Activated CD4-positive, alpha-beta memory T cell treated with anti-CD3 and anti-CD28 coated beads, Interleukin-2, amount 10 ng/mL, durations not matched to agents 7 days and 5 days (primary cell): Measurements from ENCODE around the gene TMPRSS3. TPM values are rescaled to one million over a fixed set of nuclear protein-coding genes. Genes with fewer than 3 reads are reported as not detected.

ENCODE experiments used
- CTCF ChIA-PET: fragments of 350-600 bp; sonication (Branson Sonifier 250); formaldehyde crosslinking; loops from one replicate; lab custom pipeline; 2021; ENCODE audit warnings: antibody characterized with exemption, inconsistent platforms; lab: Charles Lee
- POLR2A ChIA-PET: fragments of 350-600 bp; sonication (Branson Sonifier 250); formaldehyde crosslinking; loops from one replicate; lab custom pipeline; 2021; ENCODE audit warnings: antibody characterized with exemption; lab: Charles Lee
- DNase-seq: peaks from one replicate; pipeline ENCODE4 v3.0.0-alpha.2; 2020
- H3K27ac Mint-ChIP-seq: one replicate; pipeline ENCODE4 v1.8.0; 2021; ENCODE audit warnings: mild to moderate bottlenecking, mixed read lengths
- H3K27me3 Mint-ChIP-seq: one replicate; pipeline ENCODE4 v1.8.0; 2021; ENCODE audit warnings: mixed read lengths
- H3K36me3 Mint-ChIP-seq: one replicate; pipeline ENCODE4 v1.8.0; 2021; ENCODE audit warnings: low read depth, mixed read lengths
- H3K4me1 Mint-ChIP-seq: one replicate; pipeline ENCODE4 v1.8.0; 2021; ENCODE audit warnings: mixed read lengths
- H3K4me3 Mint-ChIP-seq: one replicate; pipeline ENCODE4 v1.8.0; 2021; ENCODE audit warnings: mild to moderate bottlenecking, mixed read lengths
- H3K9me3 Mint-ChIP-seq: one replicate; pipeline ENCODE4 v1.8.0; 2021; ENCODE audit warnings: mixed read lengths
- total RNA-seq, 2 experiments: library from RNA; stranded (reverse); gene quantifications; one replicate each; pipeline ENCODE4 v1.2.3, GENCODE V29; 2021

TMPRSS3 gene
- total RNA-seq, 2 experiments from 2014 or later = 24.6 to 24.8 TPM

GRCh38 chr21:42363312-42363711 lies 32.5 kb downstream of the TMPRSS3 start:
- peaks cover 12% of the 10 kb centered on the region for H3K27me3 Mint-ChIP-seq
- ChIA-PET POLR2A (no interaction called here), CTCF (no interaction called here)
- no peak overlapping the region for H3K4me3 Mint-ChIP-seq
- H3K9me3 Mint-ChIP-seq = no peaks in the 10 kb centered on the region
- H3K27ac Mint-ChIP-seq = no peak overlapping the region
- DNase-seq = no peak
- H3K4me1 Mint-ChIP-seq = peaks cover 6% of the 10 kb centered on the region
- H3K36me3 Mint-ChIP-seq = no peaks in the 10 kb centered on the region

- no peak for DNase-seq
- no peak overlapping the region for H3K27ac Mint-ChIP-seq
- no peak overlapping the region for H3K4me3 Mint-ChIP-seq
- ChIA-PET POLR2A (interaction anchor here (1.3 kb wide), 1 partner anchor 11 kb away, joined by 5 read pairs; no protein-coding TSS in a partner anchor), CTCF (interaction anchor here (0.7 kb wide), 1 partner anchor 124 kb away, joined by 5 read pairs; no protein-coding TSS in a partner anchor)
- peaks cover 14% of the 10 kb centered on the region for H3K27me3 Mint-ChIP-seq
- H3K9me3 Mint-ChIP-seq = peaks cover 2% of the 10 kb centered on the region
- peaks cover 2% of the 10 kb centered on the region for H3K4me1 Mint-ChIP-seq
- H3K36me3 Mint-ChIP-seq = no peaks in the 10 kb centered on the region
These were observed 33.2 kb downstream of the TMPRSS3 start for GRCh38 chr21:42362700-42363099.

- no peak overlapping the region for H3K4me3 Mint-ChIP-seq
- no peaks in the 10 kb centered on the region for H3K36me3 Mint-ChIP-seq
- no peak for DNase-seq
- H3K9me3 Mint-ChIP-seq = peaks cover 4% of the 10 kb centered on the region
- H3K27ac Mint-ChIP-seq = no peak overlapping the region
- POLR2A ChIA-PET = interaction anchor here (1.3 kb wide), 1 partner anchor 12 kb away, joined by 5 read pairs; no protein-coding TSS in a partner anchor
- peaks cover 2% of the 10 kb centered on the region for H3K4me1 Mint-ChIP-seq
- peaks cover 17% of the 10 kb centered on the region for H3K27me3 Mint-ChIP-seq
- CTCF ChIA-PET = interaction anchor here (0.7 to 1.7 kb wide), 2 partner anchors 25 to 123 kb away, joined by 4 to 5 read pairs; no protein-coding TSS in a partner anchor
These were observed 33.7 kb downstream of the TMPRSS3 start for GRCh38 chr21:42362198-42362597.

GRCh38 chr21:42361286-42361685 lies 34.6 kb downstream of the TMPRSS3 start:
- H3K36me3 Mint-ChIP-seq = no peaks in the 10 kb centered on the region
- no peak overlapping the region for H3K4me3 Mint-ChIP-seq
- H3K4me1 Mint-ChIP-seq = peaks cover 2% of the 10 kb centered on the region
- no peak for DNase-seq
- H3K27me3 Mint-ChIP-seq = peaks cover 26% of the 10 kb centered on the region
- POLR2A ChIA-PET = interaction anchor here (1.0 to 1.3 kb wide), 3 partner anchors 8 to 65 kb away, joined by 3 to 5 read pairs (median 3); no protein-coding TSS in a partner anchor
- CTCF ChIA-PET = interaction anchor here (0.7 to 1.7 kb wide), 4 partner anchors 24 to 244 kb away, joined by 3 to 6 read pairs (median 4); no protein-coding TSS in a partner anchor
- no peak overlapping the region for H3K27ac Mint-ChIP-seq
- peaks cover 10% of the 10 kb centered on the region for H3K9me3 Mint-ChIP-seq

GRCh38 chr21:42360317-42360716 lies 35.5 kb downstream of the TMPRSS3 start:
- no peak overlapping the region for H3K4me3 Mint-ChIP-seq
- H3K27me3 Mint-ChIP-seq = peaks cover 30% of the 10 kb centered on the region
- no peaks in the 10 kb centered on the region for H3K36me3 Mint-ChIP-seq
- H3K9me3 Mint-ChIP-seq = peaks cover 14% of the 10 kb centered on the region
- no peak for DNase-seq
- H3K27ac Mint-ChIP-seq = no peak overlapping the region
- ChIA-PET POLR2A (interaction anchor here (1.0 to 1.1 kb wide), 2 partner anchors 9 to 66 kb away, joined by 3 read pairs; no protein-coding TSS in a partner anchor), CTCF (interaction anchor here (0.9 to 1.7 kb wide), 4 partner anchors 23 to 215 kb away, joined by 3 to 6 read pairs (median 4); no protein-coding TSS in a partner anchor)
- H3K4me1 Mint-ChIP-seq = peaks cover 2% of the 10 kb centered on the region

GRCh38 chr21:42358937-42359336 lies 36.9 kb downstream of the TMPRSS3 start:
- no peak for DNase-seq
- Mint-ChIP-seq H3K4me1 (peaks cover 2% of the 10 kb centered on the region), H3K36me3 (no peaks in the 10 kb centered on the region), H3K9me3 (peaks cover 20% of the 10 kb centered on the region), H3K4me3 (no peak overlapping the region), H3K27me3 (peaks cover 31% of the 10 kb centered on the region), H3K27ac (no peak overlapping the region)
- ChIA-PET CTCF (interaction anchor here (1.0 kb wide), 1 partner anchor 91 kb away, joined by 6 read pairs; no protein-coding TSS in a partner anchor), POLR2A (no interaction called here)

- POLR2A ChIA-PET = no interaction called here
- CTCF ChIA-PET = interaction anchor here (1.0 kb wide), 1 partner anchor 91 kb away, joined by 6 read pairs; no protein-coding TSS in a partner anchor
- H3K36me3 Mint-ChIP-seq = peaks cover 6% of the 10 kb centered on the region
These were observed 37.6 kb downstream of the TMPRSS3 start for GRCh38 chr21:42358261-42358660.

GRCh38 chr21:42357307-42357706 lies 38.5 kb downstream of the TMPRSS3 start:
- Mint-ChIP-seq H3K27me3 (peaks cover 39% of the 10 kb centered on the region), H3K27ac (no peak overlapping the region), H3K9me3 (peaks cover 23% of the 10 kb centered on the region), H3K4me3 (no peak overlapping the region), H3K36me3 (peaks cover 6% of the 10 kb centered on the region), H3K4me1 (no peaks in the 10 kb centered on the region)
- CTCF ChIA-PET = interaction anchor here (0.6 kb wide), 1 partner anchor 10 kb away, joined by 3 read pairs; no protein-coding TSS in a partner anchor
- POLR2A ChIA-PET = no interaction called here
- no peak for DNase-seq

More at GRCh38 chr21:42358261-42358660, 37.6 kb downstream of the TMPRSS3 start:
- H3K27me3 Mint-ChIP-seq = peaks cover 36% of the 10 kb centered on the region
- H3K27ac Mint-ChIP-seq = no peak overlapping the region
- peaks cover 2% of the 10 kb centered on the region for H3K4me1 Mint-ChIP-seq
- no peak overlapping the region for H3K4me3 Mint-ChIP-seq
- peaks cover 21% of the 10 kb centered on the region for H3K9me3 Mint-ChIP-seq
- DNase-seq = no peak

GRCh38 chr21:42356650-42357049 lies 39.2 kb downstream of the TMPRSS3 start:
- ChIA-PET POLR2A (no interaction called here), CTCF (no interaction called here)
- Mint-ChIP-seq H3K27me3 (peaks cover 37% of the 10 kb centered on the region), H3K9me3 (peaks cover 23% of the 10 kb centered on the region), H3K36me3 (peaks cover 6% of the 10 kb centered on the region), H3K4me1 (no peaks in the 10 kb centered on the region), H3K4me3 (no peak overlapping the region), H3K27ac (no peak overlapping the region)
- no peak for DNase-seq

GRCh38 chr21:42356046-42356445 lies 39.8 kb downstream of the TMPRSS3 start:
- POLR2A ChIA-PET = no interaction called here
- Mint-ChIP-seq H3K36me3 (peaks cover 6% of the 10 kb centered on the region), H3K4me1 (no peaks in the 10 kb centered on the region), H3K27me3 (peaks cover 37% of the 10 kb centered on the region), H3K4me3 (no peak overlapping the region), H3K9me3 (peaks cover 23% of the 10 kb centered on the region), H3K27ac (no peak overlapping the region)
- no peak for DNase-seq
- CTCF ChIA-PET = no interaction called here

GRCh38 chr21:42353623-42354022 lies 42.2 kb downstream of the TMPRSS3 start:
- Mint-ChIP-seq H3K27ac (no peak overlapping the region), H3K9me3 (peaks cover 23% of the 10 kb centered on the region), H3K4me1 (no peaks in the 10 kb centered on the region), H3K4me3 (no peak overlapping the region), H3K36me3 (peaks cover 6% of the 10 kb centered on the region), H3K27me3 (peaks cover 35% of the 10 kb centered on the region)
- POLR2A ChIA-PET = no interaction called here
- DNase-seq = no peak
- CTCF ChIA-PET = no interaction called here

GRCh38 chr21:42352441-42353095 lies 43.3 kb downstream of the TMPRSS3 start:
- Mint-ChIP-seq H3K27me3 (peaks cover 31% of the 10 kb centered on the region), H3K36me3 (peaks cover 6% of the 10 kb centered on the region), H3K4me1 (no peaks in the 10 kb centered on the region), H3K27ac (no peak overlapping the region), H3K9me3 (peaks cover 21% of the 10 kb centered on the region), H3K4me3 (no peak overlapping the region)
- CTCF ChIA-PET = no interaction called here
- POLR2A ChIA-PET = no interaction called here
- no peak for DNase-seq

- no peak for DNase-seq
- CTCF ChIA-PET = no interaction called here
- peaks cover 6% of the 10 kb centered on the region for H3K36me3 Mint-ChIP-seq
- H3K27ac Mint-ChIP-seq = no peak overlapping the region
- no peak overlapping the region for H3K4me3 Mint-ChIP-seq
- H3K27me3 Mint-ChIP-seq = peaks cover 24% of the 10 kb centered on the region
- POLR2A ChIA-PET = no interaction called here
- H3K9me3 Mint-ChIP-seq = peaks cover 16% of the 10 kb centered on the region
- H3K4me1 Mint-ChIP-seq = no peaks in the 10 kb centered on the region
These were observed 44.0 kb downstream of the TMPRSS3 start for GRCh38 chr21:42351626-42352440.
